ENCODE results near the gene OTC.

OTC gene
- 0 reads per million in 4 donors for total RNA-seq

DNA sequence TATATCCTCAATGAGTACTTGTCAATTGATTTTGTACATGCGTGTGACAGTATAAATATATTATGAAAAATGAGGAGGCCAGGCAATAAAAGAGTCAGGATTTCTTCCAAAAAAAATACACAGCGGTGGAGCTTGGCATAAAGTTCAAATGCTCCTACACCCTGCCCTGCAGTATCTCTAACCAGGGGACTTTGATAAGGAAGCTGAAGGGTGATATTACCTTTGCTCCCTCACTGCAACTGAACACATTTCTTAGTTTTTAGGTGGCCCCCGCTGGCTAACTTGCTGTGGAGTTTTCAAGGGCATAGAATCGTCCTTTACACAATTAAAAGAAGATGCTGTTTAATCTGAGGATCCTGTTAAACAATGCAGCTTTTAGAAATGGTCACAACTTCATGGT, at the start of gene OTC:
TSS of gene OTC (plus strand) at position 243 of the 400 bp plus-strand sequence. CDS start at position 336, 93 bp downstream.
- no peak for DNase-seq

DNA sequence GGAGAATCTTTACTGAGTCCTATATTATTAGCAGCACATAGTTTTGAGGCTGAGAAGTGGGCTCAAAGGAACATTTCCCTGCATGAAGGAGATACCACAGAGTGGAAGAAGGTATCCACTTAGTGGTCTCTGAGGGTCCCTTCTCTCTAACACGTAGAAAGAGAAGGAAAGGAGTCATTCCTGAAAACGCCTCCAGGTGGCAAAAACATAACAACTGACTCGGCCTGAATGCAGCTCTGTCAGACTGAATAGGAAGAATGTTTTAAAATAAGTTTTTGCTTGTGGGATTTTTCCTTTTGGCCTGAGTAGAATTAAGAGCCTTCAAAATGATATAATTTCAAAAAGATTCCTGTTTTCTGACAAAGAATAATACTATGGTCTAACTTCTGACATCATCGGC, 48.4 kb upstream of the OTC start:
- no peak for DNase-seq

DNA sequence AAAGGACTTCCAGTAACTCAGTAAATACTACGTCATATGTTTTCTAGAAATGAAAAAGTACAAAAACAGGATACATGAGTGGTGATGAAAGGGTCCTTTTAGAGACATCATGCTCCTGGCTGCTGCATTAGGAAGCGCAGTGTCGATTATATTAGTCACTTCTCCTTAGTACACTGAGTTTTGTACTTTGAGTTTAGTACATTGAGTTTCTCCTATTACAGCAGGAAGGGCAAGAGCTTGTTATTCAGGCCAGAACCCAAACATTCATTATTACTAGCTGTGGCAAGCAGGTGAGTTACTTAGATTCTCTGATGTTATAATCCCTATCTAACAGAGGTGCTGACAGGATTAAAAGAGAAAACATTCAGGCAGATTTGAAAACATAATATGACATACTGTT, 46.4 kb upstream of the OTC start:
- no peak for DNase-seq

DNA sequence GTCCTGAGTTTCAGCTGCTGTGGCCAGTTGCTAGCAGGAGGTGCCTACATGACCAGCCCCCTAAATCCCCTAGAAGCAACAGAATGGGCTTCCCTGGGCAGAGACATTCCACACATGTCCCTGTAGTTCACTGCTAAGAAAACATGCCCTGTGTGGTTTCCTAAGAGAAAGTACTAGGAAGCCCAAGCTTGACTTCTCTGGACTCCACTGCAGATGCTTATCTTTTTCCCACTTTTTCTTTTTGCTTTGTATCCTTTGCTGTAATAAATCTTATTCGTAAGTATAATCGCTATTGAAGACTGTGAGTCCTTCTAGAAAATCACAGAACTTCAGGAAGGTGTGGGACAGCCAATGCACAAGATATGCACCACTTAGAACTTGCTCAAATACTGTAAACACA, 40.7 kb upstream of the OTC start:
- DNase-seq: no peak

DNA sequence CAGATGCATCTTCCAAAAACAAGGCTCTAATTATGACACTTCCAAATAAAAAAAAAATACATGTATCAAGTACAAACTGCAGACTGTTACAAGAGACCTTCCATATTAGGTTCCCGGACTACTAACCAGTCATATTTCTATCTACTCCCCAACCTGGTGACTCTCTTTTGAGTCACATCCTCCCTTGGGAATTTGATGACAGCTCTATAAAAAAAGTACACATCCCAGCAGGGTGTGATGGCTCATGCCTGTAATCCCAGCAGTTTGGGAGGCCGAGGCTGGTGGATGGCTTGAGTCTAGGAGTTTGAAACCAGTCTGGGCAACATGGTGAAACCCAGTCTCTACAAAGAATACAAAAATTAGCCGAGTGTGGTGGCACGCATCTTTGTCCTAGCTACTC, 40.0 kb upstream of the OTC start:
- no peak for DNase-seq

DNA sequence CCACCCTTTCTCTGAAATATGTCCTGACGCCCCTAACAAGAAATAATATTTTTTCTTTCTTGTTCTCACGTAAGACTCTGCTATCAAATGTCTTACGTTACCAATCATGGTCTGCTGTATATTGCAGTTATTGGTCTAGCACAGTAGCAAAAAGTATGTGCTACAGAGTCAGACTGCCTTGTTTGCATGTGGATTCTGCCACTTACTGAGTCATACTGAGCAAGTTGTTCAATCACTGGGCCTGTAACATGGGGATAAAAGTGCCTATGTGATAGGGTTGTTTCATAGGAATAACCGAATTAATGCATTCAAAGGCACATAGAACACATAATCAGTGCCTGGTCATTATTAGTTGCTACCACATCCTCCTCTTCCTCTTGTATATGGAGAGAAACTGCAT, 39.2 kb upstream of the OTC start:
- DNase-seq: no peak

DNA sequence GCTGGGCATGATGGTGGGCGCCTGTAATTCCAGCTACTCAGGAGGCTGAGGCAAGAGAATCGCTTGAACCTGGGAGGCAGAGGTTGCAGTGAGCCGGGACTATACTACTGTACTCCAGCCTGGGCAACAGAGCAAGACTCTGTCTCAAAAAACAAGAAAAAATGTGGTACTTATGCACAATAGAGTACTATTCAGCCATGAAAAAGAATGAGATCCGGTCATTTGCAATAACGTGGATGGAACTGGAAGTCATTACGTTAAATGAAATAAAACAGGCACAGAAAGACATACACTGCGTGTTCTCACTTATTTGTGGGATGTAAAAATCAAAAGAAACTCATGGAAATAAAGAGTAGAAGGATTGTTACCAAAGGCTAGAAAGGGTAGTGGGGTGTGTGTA, 37.2 kb upstream of the OTC start:
- DNase-seq: no peak

DNA sequence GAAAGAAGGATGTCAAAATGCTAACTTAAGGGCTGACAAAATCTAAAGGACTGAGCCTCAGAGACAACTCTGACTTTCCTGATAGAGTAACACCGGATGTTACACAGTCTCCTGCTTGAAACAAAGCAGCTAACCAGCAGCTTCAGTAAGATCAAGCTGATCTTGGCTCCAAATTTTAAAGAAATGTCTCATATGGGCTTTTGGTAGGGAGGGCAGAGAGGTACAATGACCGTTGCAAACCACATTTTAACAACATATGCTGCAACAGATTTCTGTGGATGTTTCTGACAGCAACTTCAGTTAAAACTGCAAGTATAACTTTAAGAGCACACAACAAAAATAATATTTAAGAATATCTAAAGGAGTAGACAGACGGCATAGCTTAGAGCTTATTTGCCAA, 34.2 kb upstream of the OTC start:
- DNase-seq: no peak

DNA sequence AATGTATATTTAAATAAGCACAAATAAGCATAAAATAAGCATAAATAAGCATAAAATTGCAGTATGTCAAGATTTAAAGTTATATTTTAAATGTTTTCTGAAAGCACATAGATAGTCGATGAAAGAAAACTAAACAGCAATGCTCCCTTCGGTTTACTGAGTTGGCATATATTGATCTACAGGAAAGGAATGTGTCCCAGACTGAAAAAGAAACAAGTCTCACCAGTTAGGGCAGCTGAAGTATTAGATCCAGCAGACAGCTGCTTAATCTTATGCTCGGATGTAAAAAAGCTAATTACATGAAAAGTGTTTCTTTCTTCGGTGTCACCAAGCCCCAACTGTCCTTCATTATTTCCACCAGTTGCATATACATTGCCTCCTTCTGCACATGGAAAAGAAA, 33.8 kb upstream of the OTC start:
- DNase-seq: no peak

DNA sequence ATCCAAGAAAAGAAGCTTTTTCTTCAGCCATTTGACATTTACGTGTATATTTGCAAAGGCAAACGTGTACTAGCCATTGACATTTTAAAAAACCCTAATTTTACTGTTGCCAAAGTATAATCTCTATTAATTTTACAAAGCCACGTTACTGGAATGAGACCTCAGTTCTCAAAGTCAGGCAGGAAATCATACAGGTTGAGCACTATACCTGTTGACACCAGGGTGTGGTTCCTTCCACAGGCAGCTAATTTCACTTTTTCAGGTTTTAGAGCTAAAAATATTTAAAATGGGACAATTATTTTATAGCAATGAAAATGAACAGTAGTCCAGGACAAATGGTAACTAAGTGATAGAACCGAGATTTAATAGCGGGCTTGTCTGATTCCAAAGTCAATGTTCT, 31.6 kb upstream of the OTC start:
- DNase-seq: no peak

DNA sequence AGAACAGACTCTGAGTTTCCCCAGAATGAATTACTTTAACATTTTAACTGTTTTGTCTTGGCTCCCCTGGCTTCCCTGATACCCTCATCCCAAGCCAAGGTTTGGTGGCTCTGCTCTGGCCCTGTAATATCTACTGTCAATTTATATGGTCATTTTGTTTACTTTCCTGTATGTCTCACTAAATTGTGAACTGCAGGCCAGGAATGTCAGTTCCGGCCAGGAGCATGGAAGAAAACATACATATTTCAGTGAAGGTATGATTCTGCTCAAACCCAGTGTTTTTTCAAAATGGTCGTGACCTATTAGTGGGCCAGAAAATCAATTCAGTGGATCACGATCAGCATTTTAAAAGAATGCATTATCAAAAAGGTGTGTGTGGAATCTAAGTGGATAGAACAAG, 26.3 kb upstream of the OTC start:
- no peak for DNase-seq

DNA sequence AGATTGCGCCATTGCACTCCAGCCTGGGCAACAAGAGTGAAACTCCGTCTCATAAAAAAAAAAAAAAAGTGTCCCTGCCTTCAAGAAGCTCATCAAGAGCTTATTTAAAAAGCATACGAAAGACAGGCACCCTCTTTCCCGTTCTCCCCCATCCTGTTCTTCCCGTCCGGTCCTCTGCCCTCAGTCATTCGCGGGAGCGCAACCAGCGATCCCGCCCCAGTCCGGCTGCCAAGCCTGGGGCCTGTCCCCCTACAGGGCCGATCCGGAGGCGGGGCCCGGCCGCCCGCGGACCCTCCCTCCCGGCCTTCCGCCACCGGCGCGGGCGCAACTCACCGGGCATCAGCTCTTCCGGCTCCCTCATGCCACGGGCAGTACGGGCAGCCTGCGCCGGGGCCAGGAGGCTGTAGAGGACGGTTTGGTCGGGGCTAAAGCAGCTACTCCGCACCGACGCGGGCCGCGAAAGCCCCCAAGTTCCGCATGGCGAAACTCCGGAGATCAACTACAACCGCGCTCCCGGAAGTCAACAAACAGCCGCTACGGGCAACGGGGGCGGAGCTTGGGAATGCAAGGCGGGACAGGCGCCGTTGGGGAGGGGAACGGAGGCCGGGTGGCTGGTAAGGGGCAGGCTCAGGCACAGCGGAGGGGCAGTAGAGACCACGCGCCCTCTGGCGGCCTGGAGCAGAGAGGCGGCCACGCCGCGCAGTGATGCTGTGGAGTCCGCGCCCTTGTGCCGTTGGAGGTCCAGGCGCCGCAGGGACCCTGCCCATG, 25.2 kb upstream of the OTC start, which contains the start of gene RPGR:
TSS of gene RPGR (minus strand) at position 503 of the 768 bp plus-strand sequence. CDS start at position 361, 142 bp downstream.
- DNase-seq: peak; percentile 79 to 91 (median 84)

DNA sequence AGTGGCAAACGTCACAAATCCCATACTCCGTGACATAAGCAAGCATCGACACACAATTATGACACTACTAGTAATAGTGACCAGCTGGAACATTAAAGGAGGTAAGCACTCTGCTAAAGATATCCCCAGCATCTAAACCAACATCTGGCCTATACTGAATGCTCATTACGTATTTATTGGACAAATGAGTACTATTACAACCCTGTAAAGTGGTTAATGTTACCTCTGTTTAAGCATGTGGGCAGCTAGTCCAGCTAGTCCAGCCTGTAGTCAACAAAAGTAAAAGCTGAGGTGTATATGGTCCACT, 24.7 kb upstream of the OTC start:
- DNase-seq: no peak

DNA sequence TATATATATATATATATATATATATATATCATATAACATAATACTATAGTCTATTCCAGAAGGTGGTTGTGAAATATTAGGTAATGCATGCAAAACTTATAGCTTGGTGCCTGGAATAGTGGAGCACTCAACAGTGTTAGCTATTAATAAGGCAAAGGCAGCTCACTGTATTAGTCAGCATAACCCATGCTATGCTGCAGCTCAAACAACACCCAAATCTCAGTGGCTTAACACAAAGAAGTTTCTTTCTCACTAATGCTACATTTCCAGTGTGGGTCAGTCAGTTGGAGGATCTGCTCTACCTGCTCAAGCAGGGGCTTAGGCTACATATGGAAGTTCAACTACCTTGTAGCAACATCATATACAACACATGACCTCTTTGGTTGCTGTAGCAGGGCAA, 19.9 kb upstream of the OTC start:
- DNase-seq: no peak

DNA sequence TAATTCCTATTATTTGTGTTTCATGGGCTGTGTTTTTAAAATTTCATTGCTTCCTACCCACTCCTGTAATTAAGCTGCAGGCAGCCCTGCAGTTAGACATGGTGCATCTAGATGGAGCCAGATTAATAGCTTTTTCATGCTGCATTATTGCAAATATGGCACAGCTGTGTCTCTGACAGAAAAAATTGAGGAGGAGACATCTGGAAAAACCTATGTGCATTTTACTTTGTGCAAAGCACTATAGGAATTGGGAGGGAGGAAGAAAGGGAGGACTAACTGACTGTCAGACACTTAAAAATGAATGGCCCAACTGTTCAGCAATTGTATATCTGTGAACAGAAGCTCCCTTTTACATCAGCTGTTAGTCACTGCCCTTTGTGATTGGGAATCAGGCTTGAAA, 17.0 kb upstream of the OTC start:
- DNase-seq: no peak

DNA sequence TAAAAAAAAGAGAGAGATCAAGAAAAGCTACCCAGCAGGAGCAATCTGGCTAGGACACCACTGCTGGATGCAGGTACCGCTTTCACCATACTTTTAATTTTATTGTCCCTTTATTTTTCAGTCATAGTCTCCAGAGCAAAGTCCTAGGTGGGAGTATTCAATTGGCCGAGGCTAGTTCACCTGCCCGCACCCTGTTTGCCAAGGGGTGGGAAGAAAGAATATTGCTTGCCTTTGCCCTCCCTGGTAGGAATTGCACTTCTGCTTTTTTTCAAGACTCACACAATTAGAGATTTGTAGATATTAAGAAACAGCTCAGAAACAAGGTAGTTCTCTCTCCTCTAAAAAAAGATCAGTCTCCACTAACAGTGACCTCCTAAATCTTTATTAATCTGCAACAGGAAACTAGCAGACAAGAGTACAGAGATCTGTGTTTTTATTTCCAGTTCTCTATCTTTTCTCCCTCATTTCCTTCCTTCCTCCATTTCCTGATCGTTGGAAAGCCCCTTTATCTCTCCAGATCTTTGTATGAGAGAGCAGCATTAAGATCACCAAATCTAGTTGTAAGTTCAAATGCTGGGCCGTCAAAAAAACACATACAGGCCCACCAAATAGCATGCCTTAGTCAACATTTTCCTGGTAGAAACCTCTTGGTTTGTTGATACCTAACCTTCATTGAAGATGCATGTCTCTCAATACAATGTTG, 15.7 kb upstream of the OTC start:
- no peak for DNase-seq

DNA sequence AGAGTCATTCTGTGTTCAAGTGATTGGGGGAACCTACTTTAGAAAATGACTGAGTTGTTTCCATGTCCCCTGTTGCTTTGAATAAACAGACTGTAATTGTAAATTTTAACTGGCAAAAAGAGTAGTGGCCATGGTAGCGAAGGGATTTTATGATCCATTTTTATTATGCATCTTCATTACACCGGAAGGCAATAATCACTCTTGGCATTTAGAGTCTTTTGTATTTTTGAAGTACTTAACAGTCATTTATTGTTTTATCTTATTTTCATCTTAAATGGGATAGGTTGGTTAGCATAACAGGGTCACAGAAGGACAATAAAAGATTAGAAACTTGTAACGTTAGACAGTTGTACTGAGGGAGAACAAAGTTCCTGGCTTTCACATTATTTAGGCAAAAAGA, 11.0 kb upstream of the OTC start:
- DNase-seq: no peak

DNA sequence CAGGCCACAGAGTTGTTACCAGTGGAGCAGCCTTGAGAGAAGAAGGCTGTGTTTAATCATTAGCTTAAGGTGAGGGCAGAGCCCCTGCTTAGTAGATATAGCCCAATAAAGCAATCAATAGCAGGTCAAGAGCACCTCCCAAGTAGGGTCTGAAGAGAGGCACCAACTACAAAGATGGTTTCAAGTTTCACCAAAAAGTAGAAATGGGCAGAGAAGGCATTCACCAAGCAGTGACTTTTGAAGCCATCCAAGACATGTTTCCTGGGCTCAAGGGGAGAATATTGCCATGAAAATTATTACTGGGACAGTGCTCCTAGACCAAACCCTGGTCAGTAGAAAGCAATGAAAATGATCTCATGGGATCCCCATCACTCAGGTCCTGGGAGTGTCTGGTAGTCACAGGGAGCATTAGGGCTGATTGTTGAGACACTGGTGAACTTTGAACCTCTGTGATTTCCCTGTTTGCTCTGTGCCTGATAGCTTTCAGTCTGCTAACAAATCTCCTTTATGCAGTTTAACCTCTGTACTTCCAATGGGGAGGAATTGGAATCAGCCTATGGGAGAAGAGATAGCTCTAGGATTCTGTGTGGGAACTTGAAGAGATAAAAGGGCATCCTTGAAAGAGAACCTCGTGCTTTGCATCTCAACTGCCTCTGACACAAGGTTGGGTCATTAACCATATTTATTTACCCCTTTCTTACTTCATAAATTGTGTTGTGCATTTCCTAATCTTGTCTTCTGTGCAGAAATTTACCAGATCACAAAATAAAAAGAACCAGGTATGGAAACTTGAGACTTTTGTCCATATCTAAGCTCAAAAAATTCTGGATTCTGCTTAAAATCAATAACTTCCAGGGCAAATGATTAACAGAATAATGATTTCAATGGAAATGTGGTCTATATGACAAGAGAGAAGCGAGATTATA, 9.3 kb upstream of the OTC start:
- no peak for DNase-seq

DNA sequence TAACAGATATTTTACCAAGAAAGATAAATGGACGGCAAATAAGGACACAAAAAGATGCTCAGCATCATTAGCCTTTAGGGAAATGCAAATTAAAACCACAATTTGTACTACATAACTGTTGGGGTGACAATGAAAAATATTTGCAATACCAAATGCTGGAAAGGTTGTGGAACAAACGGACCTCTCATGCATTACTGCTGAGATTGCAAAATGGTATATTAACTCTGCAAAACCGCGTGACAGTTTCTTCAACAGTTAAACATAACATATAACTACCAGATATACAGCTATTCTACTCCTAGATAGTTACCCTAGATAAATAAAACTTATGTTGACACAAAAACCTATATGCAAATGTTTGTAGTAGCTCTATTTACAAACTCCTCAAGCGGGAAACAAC, 6.3 kb upstream of the OTC start:
- DNase-seq: no peak

DNA sequence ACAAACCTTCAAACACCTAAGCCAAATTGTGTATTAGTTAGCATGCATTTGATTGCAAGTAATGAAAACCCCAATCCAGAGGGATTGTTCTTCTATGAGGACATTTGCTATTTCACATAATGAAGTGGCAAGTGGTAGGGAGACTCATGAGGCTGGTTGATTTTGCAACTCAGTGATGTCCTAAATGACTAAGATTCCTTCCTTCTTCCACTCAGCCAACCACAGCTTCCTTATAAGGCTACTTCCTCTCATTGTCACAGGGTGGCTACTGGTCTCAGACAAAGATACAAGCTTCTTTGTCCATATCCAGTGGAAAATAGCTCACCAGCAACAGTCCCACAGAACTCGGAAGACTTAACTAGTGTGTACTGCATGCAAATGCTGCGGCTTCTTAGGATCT, 5.3 kb upstream of the OTC start:
- DNase-seq: peak in 1 of 5 donors; percentile 27

DNA sequence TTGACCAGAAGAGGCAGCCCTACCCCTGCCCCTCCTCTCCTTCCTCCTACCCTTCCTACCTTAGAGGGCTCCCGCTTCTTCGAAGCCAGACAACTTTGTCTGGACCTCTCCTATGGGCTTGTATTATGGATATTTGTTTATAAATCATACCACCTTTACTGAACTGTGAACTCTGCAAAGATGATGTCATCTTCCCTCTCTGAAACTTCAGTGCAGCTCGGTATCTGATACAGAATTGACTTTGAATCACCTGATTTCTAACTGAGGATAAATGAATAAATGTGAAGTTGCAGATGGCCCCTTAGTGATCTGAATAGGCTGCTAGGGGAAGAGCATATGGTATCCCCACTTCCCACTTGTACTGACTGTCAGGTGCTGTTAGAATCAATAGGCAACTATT, 1.1 kb upstream of the OTC start:
- no peak for DNase-seq

DNA sequence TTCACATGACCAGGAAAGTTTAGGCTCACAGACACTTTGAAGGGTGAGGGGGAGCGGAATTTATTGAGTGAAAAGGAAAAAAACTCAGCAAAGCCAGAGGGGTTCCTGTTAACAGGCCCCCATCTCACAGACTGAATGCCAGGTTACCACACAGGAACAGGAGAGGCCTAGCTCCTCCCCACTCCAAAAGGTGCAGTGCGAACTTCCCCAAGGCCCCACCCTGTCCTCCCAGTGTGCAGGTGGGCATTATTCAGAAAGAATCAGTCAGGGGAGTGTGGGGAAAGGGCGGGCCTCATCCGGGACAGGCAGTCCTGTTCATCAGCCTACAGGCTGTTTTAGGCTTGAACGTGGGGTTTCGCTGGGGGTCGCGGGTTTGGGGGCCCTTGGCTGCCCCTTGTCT, 4.0 kb downstream of the OTC start:
- no peak for DNase-seq

Data from T-helper 1 cell (primary cell).